Prostate gland (tissue), 2 donors: ENCODE measurements around the gene HECTD1. TPM values are rescaled to one million over a fixed set of nuclear protein-coding genes. Genes with fewer than 3 reads are reported as not detected.

Experiments used
- DNase-seq: peaks from one replicate; pipeline ENCODE4 v3.0.0-alpha.2; 2019; ENCODE audit warnings: low spot score
- H3K27ac ChIP-seq, 2 donors: fragments of 200-600 bp; sonication (generic); 2 replicates each; pipeline ENCODE4 v1.5.1; 2017 to 2019
- H3K27me3 ChIP-seq: fragments of 200-600 bp; sonication (generic); replicated peaks from 2 replicates; pipeline ENCODE4 v1.5.1; 2019; ENCODE audit not compliant: insufficient read depth
- H3K36me3 ChIP-seq, 2 donors: fragments of 200-600 bp; sonication (generic); 1 replicate in 1 of 2; 2 replicates in 1 of 2; pipeline versions ENCODE4 v1.5.1 to v1.8.1; 2017 to 2019
- H3K4me1 ChIP-seq: fragments of 200-600 bp; sonication (generic); replicated peaks from 2 replicates; pipeline ENCODE4 v1.5.1; 2019
- H3K4me3 ChIP-seq, 2 donors: fragments of 200-600 bp; sonication (generic); 2 replicates each; pipeline ENCODE4 v1.5.1; 2017 to 2019
- H3K9me3 ChIP-seq: fragments of 200-600 bp; sonication (generic); 2 replicates; pipeline ENCODE4 v1.5.1; 2017
- CTCF ChIP-seq, 4 experiments: fragments of 200-600 bp in 2 of 4; fragments of 450-650 bp in 2 of 4; sonication (generic) in 2 of 4; IDR thresholded peaks; 1 replicate in 3 of 4; 2 replicates in 1 of 4; pipeline ENCODE4 v1.5.1; 2016 to 2019; ENCODE audit warnings: antibody characterized with exemption in 4 of 4, mild to moderate bottlenecking in 2 of 4, moderate library complexity in 2 of 4
- POLR2A ChIP-seq: fragments of 450-650 bp; IDR thresholded peaks from one replicate; pipeline ENCODE4 v1.6.1; 2016; ENCODE audit warnings: antibody characterized with exemption, mild to moderate bottlenecking
- POLR2AphosphoS5 ChIP-seq: sonication (generic); formaldehyde crosslinking; IDR thresholded peaks from one replicate; pipeline ENCODE4 v1.6.1; 2017; ENCODE audit warnings: antibody characterized with exemption
- WGBS: methylation state at CpG from one replicate; pipeline ENCODE4 v1.1.5; 2018; 5-methylcytosine and 5-hydroxymethylcytosine counted together
- intact Hi-C: fragments of 100-400 bp; cut with DNase I; formaldehyde crosslinking; loops from one replicate; pipeline ENCODE4 v1.14.2; 2022
- total RNA-seq, 2 donors: library from RNA; depleted of rRNA; stranded (reverse); fragments of >200 nt; gene quantifications; one replicate each; pipeline ENCODE4 v1.1.0, GENCODE V29; 2016

HECTD1 gene
- total RNA-seq, 2 donors from 2014 or later: 108 to 189 TPM

- Histone ChIP-seq H3K27ac (peak overlapping the region in 1 of 2 donors; percentile 59), H3K36me3 (no peaks in the 10 kb centered on the region), H3K9me3 (no peaks in the 10 kb centered on the region), H3K27me3 (no peaks in the 10 kb centered on the region), H3K4me3 (no peak overlapping the region), H3K4me1 (peaks cover 12% of the 10 kb centered on the region)
- intact Hi-C loops: no loop called here
- TF ChIP-seq CTCF (IDR thresholded peaks at IDR 0.05) (no peak), POLR2AphosphoS5 (no peak), POLR2A (no peak)
- WGBS: 89% methylated on average over 16 of the region's 16 CpGs
- no peak for DNase-seq
These were observed 44.5 kb downstream of the HECTD1 start for GRCh38 chr14:31162910-31163649.

GRCh38 chr14:31161274-31161673, 46.3 kb downstream of the HECTD1 start:
- Histone ChIP-seq H3K9me3 (no peaks in the 10 kb centered on the region), H3K4me3 (no peak overlapping the region), H3K4me1 (peaks cover 12% of the 10 kb centered on the region), H3K36me3 (no peaks in the 10 kb centered on the region), H3K27ac (no peak overlapping the region), H3K27me3 (no peaks in the 10 kb centered on the region)
- no peak for DNase-seq
- WGBS: 87% methylated on average over 5 of the region's 5 CpGs
- intact Hi-C loops: no loop called here
- TF ChIP-seq POLR2A (no peak), POLR2AphosphoS5 (no peak), CTCF (IDR thresholded peaks at IDR 0.05) (no peak)

DNA sequence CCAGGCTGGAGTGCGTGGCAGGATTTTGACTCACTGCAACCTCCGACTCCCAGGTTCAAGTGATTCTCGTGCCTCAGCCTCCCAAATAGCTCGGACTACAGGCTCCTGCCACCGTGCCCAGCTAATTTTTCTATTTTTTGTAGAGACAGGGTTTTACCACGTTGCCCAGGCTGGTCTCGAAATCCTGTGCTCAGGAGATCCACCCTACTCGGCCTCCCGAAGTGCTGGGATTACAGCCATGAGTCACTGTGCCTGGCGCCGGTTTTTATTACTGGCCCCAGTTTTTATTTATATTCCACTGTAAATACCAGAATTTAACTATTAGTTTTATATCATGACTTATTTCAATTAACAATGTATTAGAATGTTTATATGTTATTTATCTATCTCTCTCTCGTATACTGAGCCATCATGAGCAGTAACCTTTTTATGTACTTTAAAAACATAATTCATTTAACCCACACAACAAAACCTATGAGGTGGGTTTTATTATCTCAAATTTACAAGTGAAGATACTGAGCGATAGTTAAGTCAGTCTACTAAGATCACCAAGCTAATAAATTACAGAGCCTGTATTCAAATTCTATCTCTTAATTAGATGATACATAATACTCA, 47.8 kb downstream of the HECTD1 start:
- intact Hi-C loops: no loop called here
- Histone ChIP-seq H3K27me3 (no peaks in the 10 kb centered on the region), H3K27ac (peak overlapping the region in 1 of 2 donors; percentile 31), H3K36me3 (no peaks in the 10 kb centered on the region), H3K4me1 (peaks cover 12% of the 10 kb centered on the region), H3K4me3 (no peak overlapping the region), H3K9me3 (no peaks in the 10 kb centered on the region)
- DNase-seq: peak; percentile 62
- TF ChIP-seq POLR2AphosphoS5 (peak; percentile 57), POLR2A (no peak)
- WGBS: 34% methylated on average over 13 of the region's 13 CpGs

DNA sequence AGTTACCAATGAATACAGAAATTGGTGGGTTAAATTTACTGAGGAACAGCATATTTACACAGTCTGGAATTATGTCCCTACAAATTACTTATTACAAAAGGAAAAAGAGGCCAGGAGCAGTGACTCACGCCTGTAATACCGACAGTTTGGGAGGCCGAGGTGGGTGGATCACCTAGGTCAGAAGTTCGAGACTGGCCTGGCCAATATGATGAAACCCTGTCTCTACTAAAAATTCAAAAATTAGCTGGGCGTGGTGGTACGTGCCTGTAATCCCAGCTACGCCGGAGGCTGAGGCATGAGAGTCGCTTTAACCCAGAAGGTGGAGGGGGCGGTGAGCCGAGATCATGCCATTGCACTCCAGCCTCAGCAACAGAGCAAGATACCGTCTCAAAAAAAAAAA, 52.6 kb downstream of the HECTD1 start:
- intact Hi-C loops: no loop called here
- no peak overlapping the region for H3K27ac ChIP-seq
- no peaks in the 10 kb centered on the region for H3K27me3 ChIP-seq
- H3K36me3 ChIP-seq: no peaks in the 10 kb centered on the region
- no peak overlapping the region for H3K4me3 ChIP-seq
- 54% methylated on average over 12 of the region's 12 CpGs for WGBS
- DNase-seq: no peak
- TF ChIP-seq CTCF (IDR thresholded peaks at IDR 0.05) (no peak), POLR2AphosphoS5 (no peak), POLR2A (no peak)
- H3K9me3 ChIP-seq: no peaks in the 10 kb centered on the region
- H3K4me1 ChIP-seq: no peaks in the 10 kb centered on the region

GRCh38 chr14:31142455-31143087, 65.0 kb downstream of the HECTD1 start:
- Histone ChIP-seq H3K27me3 (no peaks in the 10 kb centered on the region), H3K36me3 (peaks cover 0 to 4% of the 10 kb centered on the region in 2 donors), H3K27ac (no peak overlapping the region), H3K4me3 (no peak overlapping the region), H3K4me1 (no peaks in the 10 kb centered on the region), H3K9me3 (no peaks in the 10 kb centered on the region)
- no peak for DNase-seq
- intact Hi-C loops: no loop called here
- TF ChIP-seq POLR2AphosphoS5 (no peak), POLR2A (no peak), CTCF (IDR thresholded peaks at IDR 0.05) (no peak)
- WGBS: 93% methylated on average over 11 of the region's 11 CpGs
